Right lung (tissue), 10 donors: ENCODE measurements around the gene JAKMIP1. TPM values are rescaled to one million over a fixed set of nuclear protein-coding genes. Genes with fewer than 3 reads are reported as not detected.

Experiments used
- DNase-seq, 2 donors: peaks; one replicate each; pipeline ENCODE4 v3.0.0-alpha.2; 2013
- long read RNA-seq, 8 donors: transcript quantifications; one replicate each; lab custom pipeline, GENCODE V29; 2026
- polyA plus RNA-seq, 5 donors: library from polyadenylated mRNA; unstranded; fragments of 120-200 nt; gene quantifications; one replicate each; pipeline versions ENCODE4 v1.2.1 to v1.2.3, GENCODE V29; 2013; ENCODE audit warnings: inconsistent platforms in 1 of 5, low replicate concordance in 1 of 5; ENCODE audit not compliant: insufficient read length in 5 of 5, insufficient read depth in 1 of 5

The JAKMIP1 gene
- polyA plus RNA-seq, result under 1 TPM in 4 of 5 donors, not detected in 1; 0.12 to 0.22 (median 0.16) TPM
- long read RNA-seq, donor 1, result 0 reads
- long read RNA-seq, donor 2, result 0 reads
- long read RNA-seq, donor 3, result 0 reads
- long read RNA-seq, donor 4, result 0 reads
- long read RNA-seq, donor 5, result 0 reads
- long read RNA-seq, donor 6, result 0 reads
- long read RNA-seq, donor 7, result 0 reads
- long read RNA-seq, donor 8, result 0 reads

- DNase-seq, result peak; percentile 57 to 58
Observed at GRCh38 chr4:6200011-6200921, at the start of gene JAKMIP1. Gene JAKMIP1 (minus strand): TSS chr4:6200549. CDS start chr4:6112850, 87,699 bp downstream.

- DNase-seq, result no peak
Observed at GRCh38 chr4:6248394-6248793, 48.0 kb upstream of the JAKMIP1 start.

DNA sequence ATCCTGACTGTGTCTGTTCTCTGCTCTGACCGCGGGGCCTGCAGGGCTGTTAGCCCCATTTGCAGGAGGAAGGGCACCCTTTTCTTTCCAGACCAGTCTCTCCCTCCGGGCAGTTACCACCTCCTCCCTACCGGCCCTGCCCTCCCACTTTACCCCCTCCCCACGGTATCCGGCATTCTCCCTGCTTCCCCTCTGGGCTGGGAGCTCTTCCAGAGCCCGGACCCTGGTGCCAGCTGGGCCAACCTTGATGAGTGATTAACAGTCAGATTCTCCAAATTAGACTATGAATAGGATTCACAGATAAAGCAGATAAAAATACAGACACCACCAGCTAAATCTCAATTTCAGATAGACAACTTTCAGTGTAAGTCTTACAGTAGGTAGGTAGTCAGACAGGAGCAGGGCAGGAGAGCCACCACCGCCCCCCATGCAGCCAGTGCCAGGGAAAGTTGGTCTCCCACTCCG, 45.9 kb upstream of the JAKMIP1 start:
- DNase-seq, result no peak

DNA sequence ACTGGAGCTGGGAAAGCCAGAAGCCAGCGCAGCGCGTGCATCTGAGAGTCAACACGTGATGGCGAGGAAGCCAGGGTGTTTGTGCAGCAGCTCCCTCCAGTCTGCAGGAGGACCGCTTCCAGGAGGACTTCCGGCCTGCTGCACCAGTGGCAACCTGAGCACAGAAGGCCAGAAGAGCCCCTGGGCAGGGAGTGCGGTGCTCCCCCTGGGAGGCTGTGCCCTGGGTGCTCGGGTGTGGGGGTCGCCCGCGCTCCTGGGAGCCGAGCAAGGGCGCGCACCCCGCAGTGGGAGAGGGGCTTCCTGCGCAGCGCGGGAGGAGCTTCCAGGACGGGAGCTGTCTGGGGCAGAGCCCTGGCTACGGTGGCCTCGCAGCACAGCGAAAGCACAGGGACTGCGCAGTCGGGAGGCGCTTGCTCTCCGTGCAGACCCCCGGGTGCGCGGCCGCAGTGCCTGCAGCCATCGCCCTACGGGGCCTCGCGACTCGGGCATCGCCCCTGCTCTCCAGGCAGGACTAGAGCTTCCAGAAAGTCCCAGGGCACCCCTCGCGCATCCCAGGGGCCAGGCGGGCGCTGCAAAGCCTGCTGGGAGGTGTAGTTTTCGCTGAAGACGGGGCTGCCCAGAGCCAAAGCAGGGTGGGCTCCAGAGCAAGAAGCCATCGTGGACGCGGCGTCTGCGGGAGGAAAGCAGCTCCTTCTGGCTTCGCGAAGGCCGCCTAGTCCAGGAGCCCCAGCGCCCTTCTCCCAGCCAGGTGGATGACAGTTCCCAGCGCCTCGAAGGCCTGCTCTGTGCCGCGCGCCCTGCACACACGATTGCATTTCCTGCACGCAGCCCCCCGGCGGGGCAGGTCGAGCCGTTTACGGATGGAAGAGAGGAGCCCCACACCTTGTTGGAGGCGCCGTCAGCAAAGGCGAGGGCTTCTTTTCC, 45.2 kb upstream of the JAKMIP1 start:
- no peak for DNase-seq

GRCh38 chr4:6242271-6243029, 42.1 kb upstream of the JAKMIP1 start:
- no peak for DNase-seq

GRCh38 chr4:6241062-6241845, 40.9 kb upstream of the JAKMIP1 start:
- DNase-seq, result no peak

DNA sequence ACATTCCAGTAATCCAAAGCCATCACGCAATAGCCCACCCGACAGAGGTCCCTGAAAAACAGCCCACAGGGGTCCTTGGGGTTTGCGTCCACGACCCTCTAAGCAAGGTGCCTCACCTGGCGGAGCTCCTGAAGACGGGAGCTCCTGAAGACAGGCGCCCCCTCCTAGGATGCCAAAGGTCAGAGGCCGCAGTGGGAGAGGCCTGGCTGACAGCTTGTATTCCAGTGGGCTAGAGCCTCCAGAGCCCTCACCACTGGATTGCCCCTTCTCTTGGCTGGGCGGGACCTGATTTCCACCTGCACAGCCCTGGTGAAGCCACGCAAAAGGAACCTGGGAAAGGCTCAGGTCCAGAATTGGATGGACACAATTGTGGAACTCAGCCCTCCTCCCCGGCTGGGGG, 39.6 kb upstream of the JAKMIP1 start:
- DNase-seq, result no peak

- DNase-seq, result no peak
Observed at GRCh38 chr4:6239486-6239885, 39.1 kb upstream of the JAKMIP1 start.

DNA sequence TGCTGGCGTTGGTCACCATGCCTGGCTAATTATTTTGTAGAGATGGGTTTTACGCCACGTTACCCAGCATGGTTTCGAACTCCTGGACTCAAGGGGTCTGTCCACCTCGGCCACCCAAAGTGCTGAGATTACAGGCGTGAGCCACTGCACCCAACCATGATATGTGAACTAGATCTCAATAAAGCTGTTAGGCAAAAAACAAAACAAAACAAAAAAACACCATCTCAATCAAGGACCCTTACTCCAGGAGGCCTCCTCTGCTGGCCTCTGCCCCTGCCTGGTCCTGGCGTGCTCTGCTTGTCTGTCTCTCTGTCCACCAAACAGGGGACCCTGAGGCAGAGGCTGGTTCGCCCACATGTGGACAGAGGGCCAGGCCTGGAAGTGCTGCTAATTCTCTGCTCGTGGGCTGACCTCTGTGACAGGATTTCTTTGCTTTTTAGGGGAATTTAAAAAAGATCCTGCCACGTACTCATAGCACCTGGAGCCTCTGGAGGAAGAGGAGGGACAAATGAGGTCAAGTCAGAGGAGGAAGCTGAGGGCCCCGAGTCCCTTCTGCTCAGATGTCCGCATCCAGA, 36.6 kb upstream of the JAKMIP1 start:
- DNase-seq, result no peak

- DNase-seq, result no peak
Observed at GRCh38 chr4:6235901-6236640, 35.7 kb upstream of the JAKMIP1 start.

GRCh38 chr4:6235012-6235411, 34.7 kb upstream of the JAKMIP1 start:
- DNase-seq, result no peak

DNA sequence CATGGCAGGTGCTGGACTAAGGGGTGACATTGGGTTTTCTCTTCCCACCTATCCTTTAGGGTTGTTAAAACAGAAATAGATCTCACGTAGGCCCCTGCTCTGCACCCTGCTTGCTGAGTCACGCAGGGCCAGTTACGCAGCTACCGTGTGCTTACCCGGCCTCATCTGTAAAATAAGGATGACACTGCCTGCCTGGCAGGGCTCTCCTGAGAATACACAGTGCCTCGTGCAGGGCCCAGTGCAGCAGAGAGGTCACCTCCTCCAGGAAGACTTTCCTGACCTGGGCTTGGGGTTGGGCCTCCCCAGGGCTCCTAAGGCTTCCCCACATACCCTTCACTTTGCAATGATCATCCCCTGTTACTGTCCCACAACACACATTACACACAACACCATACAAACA, 33.6 kb upstream of the JAKMIP1 start:
- DNase-seq, result no peak

DNA sequence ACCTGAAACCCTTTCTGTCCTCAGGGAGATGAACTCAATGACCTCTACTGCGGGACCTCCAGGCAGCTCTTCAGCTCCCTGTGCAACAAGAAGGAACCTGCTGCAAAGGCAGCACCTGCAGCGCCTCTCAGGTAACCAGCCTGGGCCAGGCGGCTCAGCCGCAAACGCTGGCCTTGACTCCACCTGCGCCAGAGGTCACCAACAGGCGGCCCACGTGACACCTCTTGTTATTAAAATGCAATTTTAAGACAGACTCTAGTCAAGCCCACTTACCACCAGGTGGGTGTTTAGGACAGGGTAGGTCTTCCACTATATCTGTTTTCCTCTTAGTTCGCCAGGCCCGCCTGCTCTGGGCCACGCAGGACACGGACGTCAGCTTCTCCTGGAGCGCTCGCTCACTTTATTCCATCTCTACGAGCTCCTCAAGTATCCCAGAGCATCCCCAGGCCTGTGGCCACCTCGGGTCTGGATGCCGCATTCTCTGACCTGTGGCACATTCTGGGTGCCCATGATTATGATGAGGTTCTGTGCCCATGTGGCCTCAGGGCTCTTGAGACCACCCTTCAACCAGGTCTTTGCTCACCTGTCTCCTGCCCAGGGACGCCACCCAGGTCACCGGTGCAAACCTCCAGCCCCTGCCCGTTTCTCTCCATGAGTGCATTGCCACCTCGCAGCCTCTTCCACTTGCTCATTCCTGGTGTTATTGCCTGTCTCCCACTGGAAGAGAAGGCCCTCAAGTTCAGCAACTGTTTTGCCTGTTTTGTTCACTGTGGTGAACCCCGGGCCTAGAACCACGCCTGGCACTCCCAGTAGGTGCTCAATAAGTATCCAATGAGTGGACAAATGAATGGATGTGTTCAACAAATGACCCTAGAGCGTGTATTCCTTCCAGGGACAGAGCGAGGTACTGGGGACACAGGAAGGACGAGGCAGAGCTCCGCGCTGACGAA, 32.8 kb upstream of the JAKMIP1 start:
- DNase-seq, result no peak

GRCh38 chr4:6231663-6232165, 31.4 kb upstream of the JAKMIP1 start:
- no peak for DNase-seq

GRCh38 chr4:6230827-6231662, 30.7 kb upstream of the JAKMIP1 start:
- no peak for DNase-seq

GRCh38 chr4:6230502-6230785, 30.1 kb upstream of the JAKMIP1 start:
- DNase-seq, result no peak
